ENCODE results near the gene B3GAT3.

B3GAT3 gene

DNA sequence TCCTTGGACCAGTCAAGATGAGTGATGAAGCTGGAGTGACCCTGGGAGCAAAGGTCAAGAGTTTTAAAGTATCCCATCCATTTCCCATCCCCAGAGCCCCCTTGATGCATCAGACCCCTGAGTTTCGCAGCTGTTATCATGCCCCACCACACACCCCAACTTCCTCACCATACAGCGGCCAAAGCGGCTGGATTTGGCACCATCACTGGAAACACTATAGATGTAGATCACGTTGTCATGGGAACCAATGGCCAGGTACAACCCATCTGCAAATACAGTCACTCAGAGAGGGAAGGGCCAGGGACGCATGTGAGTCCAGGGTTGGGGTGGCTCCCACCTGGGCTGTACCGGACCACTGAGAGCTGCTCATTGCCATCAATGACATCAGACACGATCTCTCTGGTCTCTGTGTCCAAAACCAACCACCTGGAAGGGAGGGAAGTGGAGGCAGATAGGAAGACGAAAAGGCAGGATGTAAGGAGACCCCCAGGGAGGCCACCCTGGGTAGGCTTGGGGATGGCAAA lies 17.9 kb downstream of the B3GAT3 start:
- no peak for DNase-seq (ENCODE audit: low read depth)
- H3K4me3 ChIP-seq (ENCODE audit: control insufficient read depth, low read depth, low read length) = no peak overlapping the region
- TF ChIP-seq, protein P1, sequence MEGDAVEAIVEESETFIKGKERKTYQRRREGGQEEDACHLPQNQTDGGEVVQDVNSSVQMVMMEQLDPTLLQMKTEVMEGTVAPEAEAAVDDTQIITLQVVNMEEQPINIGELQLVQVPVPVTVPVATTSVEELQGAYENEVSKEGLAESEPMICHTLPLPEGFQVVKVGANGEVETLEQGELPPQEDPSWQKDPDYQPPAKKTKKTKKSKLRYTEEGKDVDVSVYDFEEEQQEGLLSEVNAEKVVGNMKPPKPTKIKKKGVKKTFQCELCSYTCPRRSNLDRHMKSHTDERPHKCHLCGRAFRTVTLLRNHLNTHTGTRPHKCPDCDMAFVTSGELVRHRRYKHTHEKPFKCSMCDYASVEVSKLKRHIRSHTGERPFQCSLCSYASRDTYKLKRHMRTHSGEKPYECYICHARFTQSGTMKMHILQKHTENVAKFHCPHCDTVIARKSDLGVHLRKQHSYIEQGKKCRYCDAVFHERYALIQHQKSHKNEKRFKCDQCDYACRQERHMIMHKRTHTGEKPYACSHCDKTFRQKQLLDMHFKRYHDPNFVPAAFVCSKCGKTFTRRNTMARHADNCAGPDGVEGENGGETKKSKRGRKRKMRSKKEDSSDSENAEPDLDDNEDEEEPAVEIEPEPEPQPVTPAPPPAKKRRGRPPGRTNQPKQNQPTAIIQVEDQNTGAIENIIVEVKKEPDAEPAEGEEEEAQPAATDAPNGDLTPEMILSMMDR (conservative IDR thresholded peaks at IDR 0.05; ENCODE audit: control insufficient read depth, insufficient read depth, low read depth, low read length) = no peak

DNA sequence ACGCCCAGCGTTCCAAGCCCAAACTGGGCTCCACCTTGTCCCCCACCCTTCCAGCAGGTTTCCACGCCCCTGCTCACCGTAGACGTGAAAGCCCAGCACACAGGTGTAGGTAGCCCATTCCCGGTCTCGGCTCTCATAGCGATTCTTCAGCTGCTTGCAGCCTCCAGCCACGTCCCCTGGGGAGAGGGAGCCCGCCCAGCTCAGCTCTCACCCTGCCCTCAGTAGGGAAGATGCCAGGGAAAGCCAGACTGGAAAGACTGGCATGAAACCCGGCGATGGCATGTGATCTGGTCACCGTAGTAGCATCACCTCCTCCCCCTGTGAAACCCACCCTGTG lies 18.7 kb downstream of the B3GAT3 start:
- peak overlapping the region; percentile 89 for H3K4me3 ChIP-seq (ENCODE audit: control insufficient read depth, low read depth, low read length)
- DNase-seq (ENCODE audit: low read depth) = no peak
- TF ChIP-seq, protein P1 (conservative IDR thresholded peaks at IDR 0.05; ENCODE audit: control insufficient read depth, insufficient read depth, low read depth, low read length) = no peak

DNA sequence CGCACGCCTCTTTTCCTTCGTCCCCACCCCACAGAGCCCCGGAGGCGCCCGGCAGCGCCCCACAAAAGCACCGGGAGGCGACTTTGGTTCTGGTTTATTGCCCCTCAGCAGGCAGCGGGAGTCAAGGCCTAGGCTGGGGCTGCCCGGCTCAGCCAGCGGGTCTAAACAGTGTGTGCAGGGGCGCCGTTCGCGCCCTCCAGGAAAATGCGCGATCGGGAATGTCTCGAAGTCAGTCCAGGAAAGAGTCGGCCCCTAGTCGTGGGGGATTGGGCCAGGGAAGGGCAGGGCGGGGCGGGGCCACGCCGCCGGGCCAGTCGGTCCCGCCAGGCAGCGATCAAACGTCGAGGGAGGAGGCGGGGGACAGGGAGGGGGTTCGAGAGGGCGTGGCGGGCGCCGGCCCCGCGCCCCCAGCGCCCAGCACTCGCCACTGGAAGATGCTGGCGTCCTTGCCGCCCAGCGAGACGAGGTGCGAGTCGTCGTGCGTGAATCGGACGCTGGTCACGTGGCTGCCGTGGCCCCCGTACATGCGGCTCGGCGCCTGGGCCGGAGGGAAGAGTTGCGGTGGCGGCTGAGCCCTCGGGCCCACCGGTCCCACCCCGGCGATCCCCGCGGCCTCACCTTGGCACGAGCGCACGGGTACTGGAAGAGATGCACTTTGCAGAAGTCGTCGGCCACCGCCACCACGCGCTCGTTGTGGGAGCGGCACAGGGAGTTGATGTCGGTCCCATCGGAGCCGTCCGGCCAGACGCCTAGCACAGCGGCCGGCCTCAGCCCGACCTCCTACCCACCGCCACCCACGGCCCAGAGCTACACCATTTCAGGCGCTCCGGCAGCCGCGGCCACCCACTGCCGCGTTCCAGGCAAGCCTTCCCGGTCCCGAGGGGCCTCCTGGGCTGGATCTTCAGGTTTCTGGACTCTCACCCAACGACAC lies 19.4 kb downstream of the B3GAT3 start:
- peak overlapping the region; percentile 89 for H3K4me3 ChIP-seq (ENCODE audit: control insufficient read depth, low read depth, low read length)
- TF ChIP-seq, protein P1 (conservative IDR thresholded peaks at IDR 0.05; ENCODE audit: control insufficient read depth, insufficient read depth, low read depth, low read length) = no peak
- peak; percentile 52 for DNase-seq (ENCODE audit: low read depth)

DNA sequence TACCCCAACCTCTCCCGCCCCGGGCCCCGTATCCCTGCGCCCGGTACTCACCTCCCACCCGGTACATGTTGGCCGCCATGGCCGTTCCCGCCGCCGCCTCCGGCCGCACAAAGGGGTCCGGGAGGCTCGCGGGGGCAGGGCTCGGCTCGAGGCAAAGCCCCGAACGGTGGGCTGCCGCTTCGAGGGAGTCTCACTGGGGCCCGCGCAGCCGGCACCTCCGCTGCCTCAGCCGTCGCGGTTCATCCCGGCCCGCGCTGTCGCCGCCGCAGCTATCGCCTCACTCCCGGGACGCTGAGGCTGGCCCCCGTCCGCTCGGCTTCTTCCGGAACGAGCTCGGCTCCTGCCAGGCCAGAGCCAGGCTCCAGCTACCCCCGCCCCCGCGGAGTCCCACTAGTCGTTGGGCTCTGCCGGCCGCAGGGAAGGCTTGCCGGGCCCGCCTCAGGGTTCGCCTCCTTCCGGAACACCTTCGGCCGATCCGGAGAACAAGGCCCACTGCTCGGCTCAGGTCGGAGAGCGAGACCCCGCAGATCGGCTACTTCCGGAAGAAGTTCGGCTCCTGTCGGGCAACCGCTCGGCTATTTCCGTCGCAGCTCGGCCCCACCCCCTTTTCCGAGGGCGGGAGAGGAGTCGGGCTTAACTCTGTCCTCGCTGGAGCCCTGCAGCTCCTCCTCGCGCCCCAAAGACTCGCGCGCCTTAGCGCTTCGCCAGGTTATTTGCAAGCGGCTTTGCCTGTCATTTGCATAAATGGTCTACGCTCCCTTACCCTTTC lies 20.2 kb downstream of the B3GAT3 start, which contains the start of gene MTA2:
Gene MTA2, minus strand, starts transcription at position 494 of the 769 bp plus-strand sequence. Its CDS starts 415 bp downstream, at position 79.
- TF ChIP-seq, protein P1 (conservative IDR thresholded peaks at IDR 0.05; ENCODE audit: control insufficient read depth, insufficient read depth, low read depth, low read length) = no peak
- H3K4me3 ChIP-seq (ENCODE audit: control insufficient read depth, low read depth, low read length) = peak within 1 kb of the TSS; percentile 89
- DNase-seq (ENCODE audit: low read depth) = peak; percentile 97

DNA sequence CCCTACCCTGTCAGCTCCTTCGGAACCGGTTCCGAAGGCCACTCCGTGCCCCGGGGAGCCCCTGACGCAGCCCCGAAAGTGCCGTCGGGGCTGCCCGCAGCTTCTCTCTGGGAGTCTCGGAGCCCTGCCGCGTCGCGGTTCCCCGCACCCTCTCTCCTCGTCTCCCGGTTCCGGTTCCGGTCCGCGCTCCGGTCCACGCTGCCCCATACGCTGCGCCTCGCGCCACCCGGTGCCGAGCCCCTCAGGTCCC lies 20.7 kb downstream of the B3GAT3 start:
- no peak for DNase-seq (ENCODE audit: low read depth)
- peak overlapping the region; percentile 89 for H3K4me3 ChIP-seq (ENCODE audit: control insufficient read depth, low read depth, low read length)
- TF ChIP-seq, protein P1 (conservative IDR thresholded peaks at IDR 0.05; ENCODE audit: control insufficient read depth, insufficient read depth, low read depth, low read length) = no peak

DNA sequence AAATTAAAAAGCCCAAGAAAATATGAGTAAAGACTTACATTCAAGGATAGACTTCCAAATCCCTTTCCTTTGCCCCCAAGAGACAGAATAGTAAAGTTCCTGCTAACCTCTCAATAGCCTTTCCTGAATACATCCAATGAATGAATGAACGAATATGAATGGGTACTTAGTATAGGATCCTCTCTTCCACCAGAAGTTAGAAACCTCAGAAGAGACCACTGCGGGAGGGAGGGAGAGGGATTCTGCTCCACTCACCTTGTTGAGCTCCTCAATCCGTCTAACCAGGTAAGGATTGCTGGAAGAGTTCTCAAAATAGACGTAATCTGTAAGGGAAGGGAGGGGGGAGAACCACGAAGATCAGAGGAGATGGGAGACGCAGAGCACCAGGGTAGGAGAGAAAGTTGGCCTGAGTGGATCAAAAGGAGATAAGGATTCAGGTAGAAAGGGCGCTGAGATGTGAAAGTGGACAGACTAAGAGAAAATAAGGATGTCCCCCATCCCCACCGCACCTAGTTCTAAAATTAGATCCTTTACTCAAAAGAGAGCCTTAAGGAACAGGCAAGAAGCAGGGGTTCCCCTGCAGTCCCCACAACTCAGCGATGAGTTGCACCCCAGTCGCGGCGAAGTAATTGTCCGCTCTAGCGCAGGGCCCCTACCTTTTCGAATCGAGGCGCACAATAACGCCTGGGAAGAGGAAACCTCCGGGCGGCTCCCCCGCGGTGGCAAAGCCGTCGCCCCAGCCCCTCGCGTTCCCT lies 21.2 kb downstream of the B3GAT3 start:
- no peak for DNase-seq (ENCODE audit: low read depth)
- peak overlapping the region; percentile 89 for H3K4me3 ChIP-seq (ENCODE audit: control insufficient read depth, low read depth, low read length)
- TF ChIP-seq, protein P1 (conservative IDR thresholded peaks at IDR 0.05; ENCODE audit: control insufficient read depth, insufficient read depth, low read depth, low read length) = no peak
